Cerebellar nuclear complex (tissue), 1 donor: ENCODE measurements around the gene NOXRED1.

Experiments
- DNase-seq, 2 experiments: peaks; one replicate each; lab custom pipeline; 2025; lab: John Stamatoyannopoulos, UW

Gene NOXRED1

GRCh38 chr14:77409131-77409533 lies 14.2 kb downstream of the NOXRED1 start:
- DNase-seq = no peak

- DNase-seq = no peak
Observed at GRCh38 chr14:77407158-77407557, 16.2 kb downstream of the NOXRED1 start.

GRCh38 chr14:77406718-77407117 lies 16.6 kb downstream of the NOXRED1 start:
- no peak for DNase-seq

- DNase-seq = no peak
Observed at GRCh38 chr14:77406086-77406485, 17.2 kb downstream of the NOXRED1 start.

GRCh38 chr14:77403768-77404167 lies 19.6 kb downstream of the NOXRED1 start:
- no peak for DNase-seq

- DNase-seq = no peak
Observed at GRCh38 chr14:77400216-77400615, 23.1 kb downstream of the NOXRED1 start.

- no peak for DNase-seq
Observed at GRCh38 chr14:77390188-77390587, 33.1 kb downstream of the NOXRED1 start.

- DNase-seq = no peak
Observed at GRCh38 chr14:77378701-77379100, 44.6 kb downstream of the NOXRED1 start.

GRCh38 chr14:77377502-77377844 lies 45.9 kb downstream of the NOXRED1 start:
- no peak for DNase-seq

GRCh38 chr14:77376771-77377501 lies 46.4 kb downstream of the NOXRED1 start, which contains the start of the genes SAMD15 and TMED8:
Gene SAMD15, plus strand, starts transcription at chr14:77377379. Its CDS starts 40 bp downstream, at chr14:77377419.
Gene TMED8, minus strand, starts transcription at chr14:77377094. Its CDS starts 41 bp downstream, at chr14:77377053.
- peak in 1 of 2 experiments; percentile 70 for DNase-seq

- DNase-seq = no peak
Observed at GRCh38 chr14:77375973-77376770, 47.2 kb downstream of the NOXRED1 start.

GRCh38 chr14:77375164-77375950 lies 48.0 kb downstream of the NOXRED1 start:
- DNase-seq = no peak

- DNase-seq = no peak
Observed at GRCh38 chr14:77372304-77372841, 51.0 kb downstream of the NOXRED1 start.

GRCh38 chr14:77369285-77369684 lies 54.0 kb downstream of the NOXRED1 start:
- no peak for DNase-seq

GRCh38 chr14:77364146-77364545 lies 59.2 kb downstream of the NOXRED1 start:
- DNase-seq = no peak

- no peak for DNase-seq
Observed at GRCh38 chr14:77359626-77360025, 63.7 kb downstream of the NOXRED1 start.

GRCh38 chr14:77356899-77357298 lies 66.4 kb downstream of the NOXRED1 start:
- no peak for DNase-seq

GRCh38 chr14:77355811-77356210 lies 67.5 kb downstream of the NOXRED1 start:
- no peak for DNase-seq

GRCh38 chr14:77353469-77354141 lies 69.7 kb downstream of the NOXRED1 start:
- no peak for DNase-seq

- no peak for DNase-seq
Observed at GRCh38 chr14:77347751-77348150, 75.6 kb downstream of the NOXRED1 start.

- DNase-seq = no peak
Observed at GRCh38 chr14:77346495-77346894, 76.8 kb downstream of the NOXRED1 start.
